SK-N-SH treated with all-trans-retinoic acid at 6 μM for 48 hours (cell line): Measurements from ENCODE around the gene ORM1.

Source experiments
- ATAC-seq: fragments of 200-7000 bp; cut with Tn5 transposase; 3 replicates; pipeline ENCODE4 v1.9.1; 2020; ENCODE audit warnings: mild to moderate bottlenecking, moderate library complexity
- ARNTL ChIP-seq: fragments of 450-650 bp; formaldehyde crosslinking; IDR thresholded peaks from 2 replicates; pipeline ENCODE4 v1.5.0; 2020; ENCODE audit warnings: low read depth, mild to moderate bottlenecking, moderate library complexity, borderline replicate concordance
- BACH2 ChIP-seq: fragments of 250-450 bp; sonication (Bioruptor Pico); IDR thresholded peaks from 2 replicates; pipeline ENCODE4 v1.9.0; 2021; ENCODE audit warnings: mild to moderate bottlenecking, borderline replicate concordance
- CREB5 ChIP-seq: fragments of 250-450 bp; sonication (Bioruptor Pico); IDR thresholded peaks from 2 replicates; pipeline ENCODE4 v1.5.1; 2020; ENCODE audit warnings: low read depth, mild to moderate bottlenecking, moderate library complexity
- ESRRG ChIP-seq: fragments of 250-450 bp; sonication (Bioruptor Pico); IDR thresholded peaks from 2 replicates; pipeline ENCODE4 v1.6.1; 2021; ENCODE audit warnings: mild to moderate bottlenecking
- GLIS3 ChIP-seq: fragments of 250-450 bp; sonication (Bioruptor Pico); IDR thresholded peaks from 2 replicates; pipeline ENCODE4 v1.5.0; 2020; ENCODE audit warnings: mild to moderate bottlenecking, moderate library complexity
- PATZ1 ChIP-seq: fragments of 250-450 bp; sonication (Bioruptor Pico); IDR thresholded peaks from 2 replicates; pipeline ENCODE4 v1.8.0; 2020; ENCODE audit warnings: mild to moderate bottlenecking, moderate library complexity, borderline replicate concordance
- POU6F1 ChIP-seq: fragments of 250-450 bp; sonication (Bioruptor Pico); IDR thresholded peaks from 2 replicates; pipeline ENCODE4 v1.8.0; 2021; ENCODE audit warnings: low read depth, mild to moderate bottlenecking, moderate library complexity, borderline replicate concordance
- PPARA ChIP-seq: fragments of 250-450 bp; sonication (Bioruptor Pico); IDR thresholded peaks from 2 replicates; pipeline ENCODE4 v1.5.0; 2020; ENCODE audit warnings: mild to moderate bottlenecking, borderline replicate concordance
- RARB ChIP-seq: fragments of 250-450 bp; sonication (Bioruptor Pico); IDR thresholded peaks from 2 replicates; pipeline ENCODE4 v1.8.0; 2021; ENCODE audit warnings: mild to moderate bottlenecking, moderate library complexity
- SNAI2 ChIP-seq: fragments of 250-450 bp; sonication (Bioruptor Pico); IDR thresholded peaks from 2 replicates; pipeline ENCODE4 v1.5.0; 2020; ENCODE audit warnings: mild to moderate bottlenecking, moderate library complexity
- TCF4 ChIP-seq: fragments of 250-450 bp; sonication (Bioruptor Pico); IDR thresholded peaks from 2 replicates; pipeline ENCODE4 v1.8.0; 2021; ENCODE audit warnings: mild to moderate bottlenecking, moderate library complexity, borderline replicate concordance
- TOX ChIP-seq: fragments of 250-450 bp; sonication (Bioruptor Pico); IDR thresholded peaks from 2 replicates; pipeline ENCODE4 v1.8.0; 2021; ENCODE audit warnings: mild to moderate bottlenecking, moderate library complexity, borderline replicate concordance
- TSHZ2 ChIP-seq: fragments of 250-450 bp; sonication (Bioruptor Pico); IDR thresholded peaks from 2 replicates; pipeline ENCODE4 v1.5.0; 2020; ENCODE audit warnings: mild to moderate bottlenecking, moderate library complexity
- ZC3H10 ChIP-seq: fragments of 250-450 bp; sonication (Bioruptor Pico); IDR thresholded peaks from 2 replicates; pipeline ENCODE4 v1.5.1; 2021; ENCODE audit warnings: mild to moderate bottlenecking, moderate library complexity
- ZFP3 ChIP-seq: fragments of 250-450 bp; sonication (Bioruptor Pico); IDR thresholded peaks from 2 replicates; pipeline ENCODE4 v1.5.0; 2020; ENCODE audit warnings: mild to moderate bottlenecking, moderate library complexity
- ZFP30 ChIP-seq: fragments of 450-650 bp; formaldehyde crosslinking; IDR thresholded peaks from 2 replicates; pipeline ENCODE4 v1.5.0; 2022; ENCODE audit warnings: mild to moderate bottlenecking, moderate library complexity
- ZNF70 ChIP-seq: fragments of 450-650 bp; formaldehyde crosslinking; IDR thresholded peaks from 2 replicates; pipeline ENCODE4 v1.5.0; 2020; ENCODE audit warnings: mild to moderate bottlenecking, moderate library complexity
- ZNF8 ChIP-seq: fragments of 450-650 bp; formaldehyde crosslinking; IDR thresholded peaks from 2 replicates; pipeline ENCODE4 v1.5.0; 2020; ENCODE audit warnings: mild to moderate bottlenecking, moderate library complexity

The ORM1 gene

GRCh38 chr9:114341991-114342390, 19.1 kb downstream of the ORM1 start:
- ATAC-seq = no peak

GRCh38 chr9:114342755-114343440, 20.0 kb downstream of the ORM1 start:
- no peak for ATAC-seq
- TF ChIP-seq CREB5 (CRISPR knock-in tag) (no peak), PPARA (CRISPR knock-in tag) (no peak), ZFP30 (no peak), ZFP3 (no peak), ZNF70 (CRISPR knock-in tag) (no peak), TSHZ2 (CRISPR knock-in tag) (no peak), BACH2 (CRISPR knock-in tag) (no peak), GLIS3 (CRISPR knock-in tag) (no peak), TOX (CRISPR knock-in tag) (no peak), TCF4 (no peak)

More at GRCh38 chr9:114341991-114342390, 19.1 kb downstream of the ORM1 start:
- TF ChIP-seq POU6F1 (CRISPR knock-in tag) (no peak), SNAI2 (no peak), CREB5 (CRISPR knock-in tag) (no peak), BACH2 (CRISPR knock-in tag) (no peak), TSHZ2 (CRISPR knock-in tag) (no peak), ZNF8 (CRISPR knock-in tag) (no peak), ESRRG (CRISPR knock-in tag) (no peak), ARNTL (CRISPR knock-in tag) (no peak), ZFP3 (no peak), TOX (CRISPR knock-in tag) (no peak), ZC3H10 (CRISPR knock-in tag) (no peak), GLIS3 (CRISPR knock-in tag) (no peak), RARB (CRISPR knock-in tag) (no peak), ZNF70 (CRISPR knock-in tag) (no peak), PATZ1 (no peak), TCF4 (no peak)
